HEK293 (cell line): Measurements from ENCODE around the gene FXYD4.

Source experiments
- CTCF ChIA-PET: fragments of 350-600 bp; formaldehyde crosslinking; extraction: SDS; loops from one replicate; lab custom pipeline; 2021; ENCODE audit warnings: antibody characterized with exemption; lab: Yijun Ruan, JAX
- POLR2A ChIA-PET: fragments of 300-600 bp; formaldehyde crosslinking; extraction: SDS; loops from one replicate; lab custom pipeline; 2020; ENCODE audit warnings: antibody characterized with exemption, inconsistent platforms; lab: Yijun Ruan, JAX
- H3K27ac ChIP-seq: fragments of 200-500 bp; sonication (Bioruptor generic); 2 replicates; pipeline ENCODE4 v1.5.1; 2014; ENCODE audit warnings: low read depth, low read length, control low read depth, inconsistent platforms; ENCODE audit errors: extremely low read depth
- H3K36me3 ChIP-seq, 2 experiments: fragments of 200-500 bp in 1 of 2; sonication (Bioruptor generic) in 1 of 2; 1 replicate in 1 of 2; 2 replicates in 1 of 2; pipeline ENCODE4 v1.5.1; 2014 to 2017; ENCODE audit warnings: inconsistent platforms in 2 of 2, low read length in 2 of 2; ENCODE audit not compliant: control insufficient read depth in 2 of 2, insufficient read depth in 1 of 2
- H3K4me1 ChIP-seq: fragments of 200-500 bp; sonication (Bioruptor generic); 2 replicates; pipeline ENCODE4 v1.5.1; 2014; ENCODE audit warnings: mild to moderate bottlenecking, low read length, inconsistent platforms; ENCODE audit not compliant: control insufficient read depth, insufficient read depth
- H3K4me3 ChIP-seq: 2 replicates; pipeline ENCODE4 v1.5.1; 2011; ENCODE audit warnings: low read depth, mild to moderate bottlenecking, control low read depth, low read length, moderate library complexity
- H3K9me3 ChIP-seq: fragments of 200-500 bp; sonication (Bioruptor generic); 2 replicates; pipeline ENCODE4 v1.5.1; 2014; ENCODE audit warnings: low read depth, low read length, inconsistent platforms; ENCODE audit not compliant: control insufficient read depth, insufficient read depth
- BCL11B ChIP-seq: fragments of 450-650 bp; formaldehyde crosslinking; IDR thresholded peaks from 2 replicates; pipeline ENCODE4 v1.5.1; 2016; ENCODE audit warnings: low read depth, missing biosample characterization, missing genetic modification characterization
- CTCF ChIP-seq: fragments of 450-650 bp; formaldehyde crosslinking; IDR thresholded peaks from 2 replicates; pipeline ENCODE4 v1.5.1; 2016; ENCODE audit warnings: missing biosample characterization, missing genetic modification characterization
- HOXC10 ChIP-seq: sonication (generic); formaldehyde crosslinking; IDR thresholded peaks from 2 replicates; pipeline ENCODE4 v1.8.1; 2023; ENCODE audit warnings: mild to moderate bottlenecking, missing genetic modification reagents
- IKZF3 ChIP-seq: fragments of 450-650 bp; IDR thresholded peaks from 2 replicates; pipeline ENCODE4 v1.5.0; 2018; ENCODE audit warnings: missing biosample characterization, mild to moderate bottlenecking, missing genetic modification characterization, moderate library complexity
- KLF1 ChIP-seq: fragments of 450-650 bp; formaldehyde crosslinking; IDR thresholded peaks from 2 replicates; pipeline ENCODE4 v1.5.1; 2016; ENCODE audit warnings: missing biosample characterization, missing genetic modification characterization
- KLF16 ChIP-seq: fragments of 450-650 bp; formaldehyde crosslinking; IDR thresholded peaks from 2 replicates; pipeline ENCODE4 v1.5.1; 2017; ENCODE audit warnings: missing biosample characterization, missing genetic modification characterization
- KLF9 ChIP-seq: fragments of 450-650 bp; formaldehyde crosslinking; IDR thresholded peaks from 2 replicates; pipeline ENCODE4 v1.5.1; 2016; ENCODE audit warnings: missing biosample characterization, missing genetic modification characterization, low read depth
- MZF1 ChIP-seq: fragments of 450-650 bp; formaldehyde crosslinking; IDR thresholded peaks from 2 replicates; pipeline ENCODE4 v1.5.1; 2017; ENCODE audit warnings: missing biosample characterization, missing genetic modification characterization, borderline replicate concordance
- OSR2 ChIP-seq: fragments of 450-650 bp; formaldehyde crosslinking; IDR thresholded peaks from 2 replicates; pipeline ENCODE4 v1.5.1; 2016; ENCODE audit warnings: missing biosample characterization, missing genetic modification characterization
- PBX3 ChIP-seq: sonication (generic); formaldehyde crosslinking; IDR thresholded peaks from 2 replicates; pipeline ENCODE4 v1.8.1; 2022; ENCODE audit warnings: mild to moderate bottlenecking, moderate library complexity, missing genetic modification reagents
- RBAK ChIP-seq: fragments of 450-650 bp; formaldehyde crosslinking; IDR thresholded peaks from 2 replicates; pipeline ENCODE4 v1.5.1; 2016; ENCODE audit warnings: missing biosample characterization, missing genetic modification characterization
- ZBTB1 ChIP-seq: fragments of 450-650 bp; formaldehyde crosslinking; IDR thresholded peaks from 2 replicates; pipeline ENCODE4 v1.5.1; 2016; ENCODE audit warnings: missing biosample characterization, missing genetic modification characterization
- ZBTB20 ChIP-seq: fragments of 450-650 bp; formaldehyde crosslinking; IDR thresholded peaks from 2 replicates; pipeline ENCODE4 v1.5.1; 2016; ENCODE audit warnings: missing biosample characterization, missing genetic modification characterization
- ZBTB21 ChIP-seq: fragments of 450-650 bp; formaldehyde crosslinking; IDR thresholded peaks from 2 replicates; pipeline ENCODE4 v1.5.1; 2017; ENCODE audit warnings: missing biosample characterization, missing genetic modification characterization
- ZFP37 ChIP-seq: fragments of 450-650 bp; formaldehyde crosslinking; IDR thresholded peaks from 2 replicates; pipeline ENCODE4 v1.5.1; 2016; ENCODE audit warnings: missing biosample characterization, missing genetic modification characterization
- ZNF10 ChIP-seq: fragments of 450-650 bp; formaldehyde crosslinking; IDR thresholded peaks from 2 replicates; pipeline ENCODE4 v1.5.1; 2017; ENCODE audit warnings: missing biosample characterization, missing genetic modification characterization
- ZNF112 ChIP-seq: fragments of 450-650 bp; formaldehyde crosslinking; IDR thresholded peaks from 2 replicates; pipeline ENCODE4 v1.5.0; 2017; ENCODE audit warnings: missing biosample characterization, missing genetic modification characterization
- ZNF248 ChIP-seq: fragments of 450-650 bp; formaldehyde crosslinking; IDR thresholded peaks from 2 replicates; pipeline ENCODE4 v1.5.1; 2017; ENCODE audit warnings: missing biosample characterization, missing genetic modification characterization
- ZNF26 ChIP-seq: fragments of 450-650 bp; formaldehyde crosslinking; IDR thresholded peaks from 2 replicates; pipeline ENCODE4 v1.5.1; 2016; ENCODE audit warnings: missing biosample characterization, missing genetic modification characterization
- ZNF398 ChIP-seq: fragments of 450-650 bp; formaldehyde crosslinking; IDR thresholded peaks from 2 replicates; pipeline ENCODE4 v1.5.1; 2017; ENCODE audit warnings: missing biosample characterization, missing genetic modification characterization
- ZNF423 ChIP-seq: fragments of 450-650 bp; formaldehyde crosslinking; IDR thresholded peaks from 2 replicates; pipeline ENCODE4 v1.5.1; 2016; ENCODE audit warnings: missing biosample characterization, missing genetic modification characterization
- ZNF426 ChIP-seq: fragments of 450-650 bp; formaldehyde crosslinking; IDR thresholded peaks from 2 replicates; pipeline ENCODE4 v1.5.1; 2017; ENCODE audit warnings: missing biosample characterization, missing genetic modification characterization, mild to moderate bottlenecking, inconsistent platforms, moderate library complexity
- ZNF48 ChIP-seq: fragments of 450-650 bp; formaldehyde crosslinking; IDR thresholded peaks from 2 replicates; pipeline ENCODE4 v1.5.1; 2016; ENCODE audit warnings: missing biosample characterization, missing genetic modification characterization
- ZNF521 ChIP-seq: fragments of 450-650 bp; formaldehyde crosslinking; IDR thresholded peaks from 2 replicates; pipeline ENCODE4 v1.5.1; 2017; ENCODE audit warnings: missing biosample characterization, mild to moderate bottlenecking, missing genetic modification characterization
- ZNF548 ChIP-seq: fragments of 450-650 bp; formaldehyde crosslinking; IDR thresholded peaks from 2 replicates; pipeline ENCODE4 v1.5.1; 2016; ENCODE audit warnings: missing biosample characterization, missing genetic modification characterization
- ZNF555 ChIP-seq: fragments of 450-650 bp; formaldehyde crosslinking; conservative IDR thresholded peaks from 2 replicates; pipeline ENCODE4 v1.5.1; 2017; ENCODE audit warnings: missing biosample characterization, mild to moderate bottlenecking, missing genetic modification characterization, inconsistent platforms
- ZNF558 ChIP-seq: fragments of 450-650 bp; formaldehyde crosslinking; IDR thresholded peaks from 2 replicates; pipeline ENCODE4 v1.5.1; 2016; ENCODE audit warnings: missing biosample characterization, missing genetic modification characterization
- ZNF610 ChIP-seq: fragments of 450-650 bp; formaldehyde crosslinking; IDR thresholded peaks from 2 replicates; pipeline ENCODE4 v1.5.1; 2016; ENCODE audit warnings: missing biosample characterization, missing genetic modification characterization, borderline replicate concordance
- ZNF623 ChIP-seq: fragments of 450-650 bp; formaldehyde crosslinking; IDR thresholded peaks from 2 replicates; pipeline ENCODE4 v1.5.1; 2016; ENCODE audit warnings: missing biosample characterization, missing genetic modification characterization
- ZNF660 ChIP-seq: fragments of 450-650 bp; IDR thresholded peaks from 2 replicates; pipeline ENCODE4 v1.5.1; 2018; ENCODE audit warnings: missing biosample characterization, mild to moderate bottlenecking, missing genetic modification characterization
- ZNF747 ChIP-seq: fragments of 450-650 bp; formaldehyde crosslinking; IDR thresholded peaks from 2 replicates; pipeline ENCODE4 v1.5.1; 2016; ENCODE audit warnings: missing biosample characterization, missing genetic modification characterization
- ZSCAN16 ChIP-seq: fragments of 450-650 bp; formaldehyde crosslinking; IDR thresholded peaks from 2 replicates; pipeline ENCODE4 v1.5.1; 2016; ENCODE audit warnings: missing biosample characterization, missing genetic modification characterization
- ZSCAN30 ChIP-seq: fragments of 450-650 bp; IDR thresholded peaks from 2 replicates; pipeline ENCODE4 v1.5.1; 2018; ENCODE audit warnings: missing biosample characterization, mild to moderate bottlenecking, missing genetic modification characterization, moderate library complexity

The FXYD4 gene

GRCh38 chr10:43396061-43396927, 24.9 kb downstream of the FXYD4 start:
- no peaks in the 10 kb centered on the region; the same call in 1 of the 2 replicates for H3K4me1 ChIP-seq
- H3K4me3 ChIP-seq = peak overlapping the region; percentile 58
- peaks cover 24 to 64% of the 10 kb centered on the region in 2 experiments for H3K36me3 ChIP-seq
- CTCF ChIA-PET = interaction anchor here (0.6 to 1.3 kb wide), 4 partner anchors 10 to 53 kb away, joined by 3 to 4 read pairs (median 3); no protein-coding TSS in a partner anchor
- no peaks in the 10 kb centered on the region for H3K9me3 ChIP-seq
- peak overlapping the region; percentile 99 for H3K27ac ChIP-seq
- POLR2A ChIA-PET = interaction anchor here (0.5 to 2.5 kb wide), 9 partner anchors 10 to 62 kb away, joined by 3 to 29 read pairs (median 6); partner anchors contain the start of genes HNRNPF and ZNF487
- TF ChIP-seq KLF9 (tag by site-specific recombination) = 0 out of 2 replicates have a peak, but pooled peaks have one; percentile 24
- no peak for TF ChIP-seq ZSCAN16 (tag by site-specific recombination)
- no peak for TF ChIP-seq ZNF426 (tag by site-specific recombination)
- 0 out of 2 replicates have a peak, but pooled peaks have one; percentile 26 for TF ChIP-seq ZNF610 (tag by site-specific recombination)
- peak; percentile 30; the same call in 1 of the 2 replicates for TF ChIP-seq KLF16 (tag by site-specific recombination)
- no peak for TF ChIP-seq ZNF248 (tag by site-specific recombination)
- peak; percentile 10; the same call in 1 of the 2 replicates for TF ChIP-seq KLF1 (tag by site-specific recombination)
- no peak for TF ChIP-seq ZNF555 (tag by site-specific recombination)
- peak; percentile 80 for TF ChIP-seq ZNF10 (tag by site-specific recombination)
- TF ChIP-seq BCL11B (tag by site-specific recombination) = no peak
- no peak for TF ChIP-seq ZNF558 (tag by site-specific recombination)
- TF ChIP-seq ZNF48 (tag by site-specific recombination) = no peak
- no peak for TF ChIP-seq ZNF112 (tag by site-specific recombination)
- TF ChIP-seq ZNF423 (tag by site-specific recombination) = no peak
- TF ChIP-seq CTCF (tag by site-specific recombination) = no peak
- peak; percentile 74 for TF ChIP-seq ZSCAN30 (tag by site-specific recombination)
- TF ChIP-seq ZNF398 = peak; percentile 23; the same call in 1 of the 2 replicates
- TF ChIP-seq IKZF3 (tag by site-specific recombination) = 0 out of 2 replicates have a peak, but pooled peaks have one; percentile 4
- peak; percentile 42 for TF ChIP-seq ZNF660
- TF ChIP-seq ZNF26 (tag by site-specific recombination) = no peak
- TF ChIP-seq MZF1 (tag by site-specific recombination) = no peak
- TF ChIP-seq ZNF548 = no peak
- 0 out of 2 replicates have a peak, but pooled peaks have one; percentile 71 for TF ChIP-seq ZFP37 (tag by site-specific recombination)
- no peak for TF ChIP-seq OSR2 (tag by site-specific recombination)
- TF ChIP-seq PBX3 (CRISPR knock-in tag) = peak; percentile 82
- no peak for TF ChIP-seq ZNF521 (tag by site-specific recombination)
- no peak for TF ChIP-seq ZNF747
- TF ChIP-seq ZBTB21 (tag by site-specific recombination) = no peak
- no peak for TF ChIP-seq ZBTB1 (tag by site-specific recombination)
- peak; percentile 47; the same call in 1 of the 2 replicates for TF ChIP-seq ZBTB20 (tag by site-specific recombination)
- no peak for TF ChIP-seq RBAK (tag by site-specific recombination)
- TF ChIP-seq ZNF623 (tag by site-specific recombination) = no peak
- TF ChIP-seq HOXC10 (CRISPR knock-in tag) = 0 out of 2 replicates have a peak, but pooled peaks have one; percentile 56
